Upper lobe of right lung (tissue), 1 donor: ENCODE results near the gene TMEM72. TPM values are rescaled to one million over a fixed set of nuclear protein-coding genes. Genes with fewer than 3 reads are reported as not detected.

Experiments used
- ATAC-seq: fragments of 200-7000 bp; cut with Tn5 transposase; one replicate; pipeline ENCODE4 v1.9.1; 2020; ENCODE audit warnings: mild to moderate bottlenecking, moderate library complexity
- DNase-seq: peaks from one replicate; pipeline ENCODE4 v3.0.0-alpha.2; 2020
- H3K27ac ChIP-seq: fragments of 200-600 bp; one replicate; pipeline ENCODE4 v1.8.0; 2022
- H3K27me3 ChIP-seq: fragments of 200-600 bp; one replicate; pipeline ENCODE4 v1.8.0; 2022; ENCODE audit warnings: mild to moderate bottlenecking
- H3K36me3 ChIP-seq: fragments of 200-600 bp; one replicate; pipeline ENCODE4 v1.8.0; 2022
- H3K4me1 ChIP-seq: fragments of 200-600 bp; one replicate; pipeline ENCODE4 v1.8.0; 2022
- H3K4me3 ChIP-seq: fragments of 200-600 bp; one replicate; pipeline ENCODE4 v1.8.0; 2022; ENCODE audit warnings: mild to moderate bottlenecking
- H3K9me3 ChIP-seq: fragments of 200-600 bp; one replicate; pipeline ENCODE4 v1.8.0; 2022
- CTCF ChIP-seq: fragments of 200-600 bp; IDR thresholded peaks from one replicate; pipeline ENCODE4 v1.8.0; 2022; ENCODE audit warnings: antibody characterized with exemption
- intact Hi-C: fragments of 100-400 bp; cut with DNase I; formaldehyde crosslinking; loops from one replicate; pipeline ENCODE4 v1.11.0; 2022
- total RNA-seq: library from RNA; stranded (reverse); fragmentation: NEBNext Ultra II Directional; extraction: Animal tissue kit (Norgen Biotek cat#: 25700); gene quantifications from one replicate; pipeline ENCODE4 v1.2.1, GENCODE V29; 2021
- donor health status: DM: no; HTN: yes; CAD: no; lungs with severe emphysema.

TMEM72 gene
- total RNA-seq, 1 donor from 2014 or later: not detected

- H3K27ac ChIP-seq: no peak overlapping the region
- TF ChIP-seq CTCF: no peak
- peaks cover 66% of the 10 kb centered on the region for H3K4me1 ChIP-seq
- DNase-seq: no peak
- no peak overlapping the region for H3K4me3 ChIP-seq
- no peaks in the 10 kb centered on the region for H3K9me3 ChIP-seq
- intact Hi-C loops: no loop called here
- no peak for ATAC-seq
- no peaks in the 10 kb centered on the region for H3K36me3 ChIP-seq
- H3K27me3 ChIP-seq: no peaks in the 10 kb centered on the region
Observed at GRCh38 chr10:44961931-44962750, 51.0 kb downstream of the TMEM72 start.

- Histone ChIP-seq H3K4me1 (peaks cover 65% of the 10 kb centered on the region), H3K36me3 (no peaks in the 10 kb centered on the region), H3K27me3 (no peaks in the 10 kb centered on the region), H3K4me3 (peak overlapping the region; percentile 1), H3K9me3 (no peaks in the 10 kb centered on the region), H3K27ac (peak overlapping the region; percentile 86)
- no peak for DNase-seq
- peak; percentile 42 for TF ChIP-seq CTCF
- intact Hi-C loops: no loop called here
- ATAC-seq: peak; percentile 12
Observed at GRCh38 chr10:44962870-44963738, 52.0 kb downstream of the TMEM72 start.

GRCh38 chr10:44963772-44964633 lies 52.9 kb downstream of the TMEM72 start:
- DNase-seq (peak; percentile 90), ATAC-seq (peak; percentile 49)
- H3K9me3 ChIP-seq: no peaks in the 10 kb centered on the region
- no peaks in the 10 kb centered on the region for H3K36me3 ChIP-seq
- no peak for TF ChIP-seq CTCF
- intact Hi-C loops: no loop called here
- H3K4me1 ChIP-seq: peaks cover 71% of the 10 kb centered on the region
- H3K4me3 ChIP-seq: peak overlapping the region; percentile 1
- H3K27ac ChIP-seq: peak overlapping the region; percentile 86
- H3K27me3 ChIP-seq: no peaks in the 10 kb centered on the region

GRCh38 chr10:44965104-44965503 lies 54.0 kb downstream of the TMEM72 start:
- ATAC-seq (no peak), DNase-seq (no peak)
- H3K4me1 ChIP-seq: peaks cover 69% of the 10 kb centered on the region
- intact Hi-C loops: no loop called here
- no peak for TF ChIP-seq CTCF
- no peak overlapping the region for H3K4me3 ChIP-seq
- H3K9me3 ChIP-seq: no peaks in the 10 kb centered on the region
- H3K36me3 ChIP-seq: no peaks in the 10 kb centered on the region
- peak overlapping the region; percentile 86 for H3K27ac ChIP-seq
- H3K27me3 ChIP-seq: no peaks in the 10 kb centered on the region

GRCh38 chr10:44965651-44966097 lies 54.5 kb downstream of the TMEM72 start:
- intact Hi-C loops: no loop called here
- Histone ChIP-seq H3K36me3 (no peaks in the 10 kb centered on the region), H3K27ac (peak overlapping the region; percentile 25), H3K4me3 (no peak overlapping the region), H3K4me1 (peaks cover 63% of the 10 kb centered on the region), H3K9me3 (no peaks in the 10 kb centered on the region), H3K27me3 (no peaks in the 10 kb centered on the region)
- ATAC-seq (no peak), DNase-seq (no peak)
- TF ChIP-seq CTCF: no peak
